ENCODE measurements around the gene TPRX2. TPM values are rescaled to one million over a fixed set of nuclear protein-coding genes. Genes with fewer than 3 reads are reported as not detected.
"Not testable (repeated sequence)": the region's sequence is repeated elsewhere in the genome, so short reads cannot be mapped to it uniquely, and the experiment has no call there.

Gene TPRX2
- total RNA-seq, 4 donors from 2014 or later = not detected

DNA sequence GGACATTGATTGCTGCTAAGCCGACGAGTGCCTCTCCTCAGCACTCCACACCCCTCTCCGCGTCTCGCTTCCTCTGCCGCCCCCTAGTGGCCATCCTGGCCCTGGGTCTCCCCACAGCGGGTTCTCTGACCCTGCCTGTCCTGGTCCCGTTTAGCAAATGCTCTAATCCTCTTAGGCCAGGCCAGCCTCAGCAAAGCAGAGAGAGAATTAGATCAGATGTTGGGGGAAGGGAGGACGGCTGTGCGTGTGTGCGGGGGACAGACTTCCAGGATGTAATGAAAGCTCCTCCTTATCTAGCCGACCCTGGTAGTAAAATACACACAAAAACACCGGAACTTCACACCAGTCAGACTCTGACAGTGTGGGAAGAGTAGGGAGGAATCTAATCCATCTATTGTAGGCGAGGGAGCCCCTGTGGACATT is 4.5 kb downstream of the TPRX2 start:
- TF ChIP-seq, protein P1, sequence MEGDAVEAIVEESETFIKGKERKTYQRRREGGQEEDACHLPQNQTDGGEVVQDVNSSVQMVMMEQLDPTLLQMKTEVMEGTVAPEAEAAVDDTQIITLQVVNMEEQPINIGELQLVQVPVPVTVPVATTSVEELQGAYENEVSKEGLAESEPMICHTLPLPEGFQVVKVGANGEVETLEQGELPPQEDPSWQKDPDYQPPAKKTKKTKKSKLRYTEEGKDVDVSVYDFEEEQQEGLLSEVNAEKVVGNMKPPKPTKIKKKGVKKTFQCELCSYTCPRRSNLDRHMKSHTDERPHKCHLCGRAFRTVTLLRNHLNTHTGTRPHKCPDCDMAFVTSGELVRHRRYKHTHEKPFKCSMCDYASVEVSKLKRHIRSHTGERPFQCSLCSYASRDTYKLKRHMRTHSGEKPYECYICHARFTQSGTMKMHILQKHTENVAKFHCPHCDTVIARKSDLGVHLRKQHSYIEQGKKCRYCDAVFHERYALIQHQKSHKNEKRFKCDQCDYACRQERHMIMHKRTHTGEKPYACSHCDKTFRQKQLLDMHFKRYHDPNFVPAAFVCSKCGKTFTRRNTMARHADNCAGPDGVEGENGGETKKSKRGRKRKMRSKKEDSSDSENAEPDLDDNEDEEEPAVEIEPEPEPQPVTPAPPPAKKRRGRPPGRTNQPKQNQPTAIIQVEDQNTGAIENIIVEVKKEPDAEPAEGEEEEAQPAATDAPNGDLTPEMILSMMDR (IDR thresholded peaks at IDR 0.05) = peak in 2 of 3 donors; percentile 17 to 46
- peak; percentile 87 for DNase-seq (ENCODE audit: low spot score)
- peak; percentile 81 for ATAC-seq (ENCODE audit: low FRiP score)

GRCh38 chr19:47865166-47865565 is 6.1 kb downstream of the TPRX2 start:
- ATAC-seq (ENCODE audit: low FRiP score) (no peak), DNase-seq (ENCODE audit: low spot score) (no peak)
- TF ChIP-seq, protein P1 (IDR thresholded peaks at IDR 0.05) = no peak

DNA sequence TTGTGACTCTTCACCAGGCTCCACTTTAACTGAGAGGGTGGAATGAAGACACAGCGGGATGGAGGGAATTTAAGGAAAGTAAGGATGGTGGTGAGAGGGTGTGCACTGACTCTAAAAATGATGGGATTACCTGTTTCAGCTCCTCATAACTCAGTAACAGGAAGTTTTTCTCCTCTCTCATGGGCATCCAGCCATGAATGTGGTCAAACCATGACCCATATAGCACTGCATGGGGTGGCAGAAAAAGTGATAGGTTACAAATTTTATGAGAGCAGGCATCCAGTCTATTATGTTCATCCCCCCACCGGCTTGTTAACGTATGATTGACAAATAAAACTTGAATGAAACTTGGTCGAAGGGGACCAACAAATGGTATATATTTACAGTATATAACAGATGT is 19.9 kb downstream of the TPRX2 start:
- ATAC-seq (ENCODE audit: low FRiP score) = no peak
- no peak for DNase-seq (ENCODE audit: low spot score)
- TF ChIP-seq, protein P1 (IDR thresholded peaks at IDR 0.05) = no peak

- not testable (repeated sequence) for ATAC-seq (ENCODE audit: low FRiP score); DNase-seq (ENCODE audit: low spot score)
Observed at GRCh38 chr19:47879385-47879784, 20.4 kb downstream of the TPRX2 start.

GRCh38 chr19:47881757-47882156 is 22.7 kb downstream of the TPRX2 start:
- TF ChIP-seq, protein P1 (IDR thresholded peaks at IDR 0.05) = no peak
- DNase-seq (ENCODE audit: low spot score) = no peak
- ATAC-seq (ENCODE audit: low FRiP score) = no peak

- ATAC-seq (ENCODE audit: low FRiP score) (no peak), DNase-seq (ENCODE audit: low spot score) (no peak)
- TF ChIP-seq, protein P1 (IDR thresholded peaks at IDR 0.05) = no peak
Observed at GRCh38 chr19:47882890-47883289, 23.9 kb downstream of the TPRX2 start.

DNA sequence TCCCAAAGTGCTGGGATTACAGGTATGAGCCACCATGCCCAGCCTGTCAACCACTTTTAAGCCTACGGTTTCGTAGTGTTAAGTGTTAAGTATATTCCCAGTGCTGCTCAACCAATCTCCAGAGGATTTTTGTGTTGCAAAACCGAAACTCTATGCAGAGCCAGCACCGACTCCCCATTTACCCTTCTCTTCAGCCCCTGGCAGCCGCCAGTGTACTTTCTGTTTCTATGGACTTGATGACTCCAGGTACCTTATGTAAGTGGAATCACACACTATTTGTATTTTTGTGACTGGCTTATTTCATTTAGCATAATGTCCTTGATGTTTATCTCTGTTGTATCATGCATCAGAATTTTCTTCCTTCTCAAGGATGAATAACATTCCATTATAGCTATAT is 26.0 kb downstream of the TPRX2 start:
- TF ChIP-seq, protein P1 (IDR thresholded peaks at IDR 0.05) = no peak
- no peak for ATAC-seq (ENCODE audit: low FRiP score)
- DNase-seq (ENCODE audit: low spot score) = no peak
